ENCODE results near the gene TAS2R31.
"Not testable (repeated sequence)": the region's sequence is repeated elsewhere in the genome, so short reads cannot be mapped to it uniquely, and the experiment has no call there.

The TAS2R31 gene, protein sequence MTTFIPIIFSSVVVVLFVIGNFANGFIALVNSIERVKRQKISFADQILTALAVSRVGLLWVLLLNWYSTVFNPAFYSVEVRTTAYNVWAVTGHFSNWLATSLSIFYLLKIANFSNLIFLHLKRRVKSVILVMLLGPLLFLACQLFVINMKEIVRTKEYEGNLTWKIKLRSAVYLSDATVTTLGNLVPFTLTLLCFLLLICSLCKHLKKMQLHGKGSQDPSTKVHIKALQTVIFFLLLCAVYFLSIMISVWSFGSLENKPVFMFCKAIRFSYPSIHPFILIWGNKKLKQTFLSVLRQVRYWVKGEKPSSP

DNA sequence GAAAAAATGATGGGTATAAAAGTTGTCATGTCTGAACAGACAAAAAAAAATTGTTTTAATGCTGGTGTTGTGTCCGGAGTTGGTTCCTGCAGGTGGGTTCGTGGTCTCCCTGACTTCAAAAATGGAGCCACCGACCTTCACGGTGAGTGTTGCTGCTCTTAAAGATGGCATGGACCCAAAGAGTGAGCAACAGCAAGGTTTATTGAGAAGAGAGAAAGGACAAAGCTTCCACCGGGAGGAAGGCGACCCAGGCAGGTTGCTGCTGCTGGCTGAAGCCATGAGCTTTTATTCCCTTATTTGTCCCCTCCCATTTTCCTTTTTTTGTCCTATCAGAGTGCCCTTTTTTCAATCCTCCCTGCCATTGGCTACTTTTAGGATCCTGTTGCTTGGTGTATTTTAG, at the start of gene TAS2R31:
TSS of gene TAS2R31 (minus strand) at position 101 of the 400 bp plus-strand sequence. CDS start at position 29, 72 bp downstream.
- DNase-seq (ENCODE audit: low spot score), result no peak

GRCh38 chr12:11078246-11078645, 47.0 kb upstream of the TAS2R31 start:
- DNase-seq (ENCODE audit: low spot score), result no peak

DNA sequence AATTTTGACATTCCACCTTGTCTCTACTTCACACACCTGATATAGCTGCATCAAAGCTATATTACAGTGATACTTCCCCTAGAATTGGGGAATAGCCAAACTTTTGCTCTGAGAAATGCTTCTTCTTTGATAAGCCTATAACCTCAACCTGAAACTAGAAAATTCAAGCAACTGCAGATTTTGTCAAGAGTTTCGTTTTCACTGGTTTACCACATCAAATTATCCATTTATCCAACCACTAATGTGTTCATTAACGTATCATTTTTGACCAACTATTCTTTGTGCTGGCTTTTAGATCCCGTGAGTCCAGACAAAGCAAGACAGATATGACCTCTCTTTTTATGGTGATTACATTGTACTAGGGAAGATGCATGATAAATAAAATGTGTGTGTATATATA, 44.4 kb upstream of the TAS2R31 start:
- DNase-seq (ENCODE audit: low spot score), result no peak

GRCh38 chr12:11071414-11071813, 40.2 kb upstream of the TAS2R31 start:
- DNase-seq (ENCODE audit: low spot score), result no peak

GRCh38 chr12:11070999-11071398, 39.8 kb upstream of the TAS2R31 start:
- DNase-seq (ENCODE audit: low spot score), result no peak

GRCh38 chr12:11069854-11070365, 38.7 kb upstream of the TAS2R31 start:
- no peak for DNase-seq (ENCODE audit: low spot score)

DNA sequence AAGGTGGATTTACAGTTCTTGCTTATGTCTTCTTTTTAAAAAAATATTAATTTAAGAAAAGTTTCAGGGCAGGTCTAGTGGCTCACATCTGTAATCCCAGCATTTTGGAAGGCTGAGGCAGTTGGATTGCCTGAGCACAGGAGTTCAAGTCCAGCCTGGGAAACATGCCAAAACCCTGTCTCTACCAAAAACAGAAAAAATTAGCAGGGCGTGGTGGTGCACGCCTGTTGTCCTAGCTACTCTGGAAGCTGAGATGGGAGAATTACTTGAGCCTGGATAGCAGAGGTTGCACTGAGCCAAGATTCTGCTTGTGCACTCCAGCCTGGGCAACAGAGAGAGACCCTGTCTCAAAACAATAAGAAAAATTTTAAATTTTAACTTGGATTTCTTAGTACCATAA, 36.3 kb upstream of the TAS2R31 start:
- no peak for DNase-seq (ENCODE audit: low spot score)

DNA sequence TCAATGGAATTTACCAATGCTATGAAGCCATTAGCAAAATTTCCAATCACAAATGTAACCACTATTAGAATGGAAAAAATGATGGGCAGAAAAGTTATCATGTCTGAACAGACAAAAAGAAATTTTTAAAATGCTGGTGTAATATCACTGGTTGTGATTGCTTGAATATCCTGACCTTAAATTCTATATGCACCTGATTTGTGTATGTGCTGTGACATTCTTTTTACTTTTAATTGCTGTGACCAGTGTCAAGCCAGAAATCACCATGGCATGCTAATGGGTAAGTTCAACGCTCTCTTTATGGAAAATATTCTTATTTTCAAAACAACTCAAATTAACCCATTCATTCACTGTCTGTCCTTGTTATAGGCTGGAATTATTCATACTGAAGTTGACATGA, 31.0 kb upstream of the TAS2R31 start, which contains the start of gene TAS2R46:
TSS of gene TAS2R46 (minus strand) at position 101 of the 400 bp plus-strand sequence. CDS start at position 101, 0 bp downstream.
- DNase-seq (ENCODE audit: low spot score), result not testable (repeated sequence)

- DNase-seq (ENCODE audit: low spot score), result no peak
Observed at GRCh38 chr12:11059784-11060183, 28.6 kb upstream of the TAS2R31 start.

- DNase-seq (ENCODE audit: low spot score), result no peak
Observed at GRCh38 chr12:11059041-11059440, 27.8 kb upstream of the TAS2R31 start.

DNA sequence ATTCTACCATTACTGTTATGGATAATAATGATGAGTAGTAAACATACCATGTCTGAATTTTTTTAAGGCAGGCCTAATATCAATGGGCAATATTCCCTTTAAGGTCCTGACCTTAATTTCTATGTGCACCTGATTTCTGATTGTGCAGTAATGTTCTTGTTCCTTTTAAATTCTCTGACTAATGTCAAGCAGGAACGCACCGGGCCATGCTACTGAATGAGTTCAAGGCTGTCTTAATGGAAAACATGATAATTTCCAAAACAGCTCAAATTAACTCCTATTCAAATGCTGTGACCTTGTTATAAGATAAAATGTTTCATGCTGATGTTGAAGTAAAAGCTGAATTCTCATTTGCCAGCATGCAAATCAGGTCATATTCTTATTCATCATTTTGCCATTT, 24.1 kb upstream of the TAS2R31 start:
- DNase-seq (ENCODE audit: low spot score), result no peak

DNA sequence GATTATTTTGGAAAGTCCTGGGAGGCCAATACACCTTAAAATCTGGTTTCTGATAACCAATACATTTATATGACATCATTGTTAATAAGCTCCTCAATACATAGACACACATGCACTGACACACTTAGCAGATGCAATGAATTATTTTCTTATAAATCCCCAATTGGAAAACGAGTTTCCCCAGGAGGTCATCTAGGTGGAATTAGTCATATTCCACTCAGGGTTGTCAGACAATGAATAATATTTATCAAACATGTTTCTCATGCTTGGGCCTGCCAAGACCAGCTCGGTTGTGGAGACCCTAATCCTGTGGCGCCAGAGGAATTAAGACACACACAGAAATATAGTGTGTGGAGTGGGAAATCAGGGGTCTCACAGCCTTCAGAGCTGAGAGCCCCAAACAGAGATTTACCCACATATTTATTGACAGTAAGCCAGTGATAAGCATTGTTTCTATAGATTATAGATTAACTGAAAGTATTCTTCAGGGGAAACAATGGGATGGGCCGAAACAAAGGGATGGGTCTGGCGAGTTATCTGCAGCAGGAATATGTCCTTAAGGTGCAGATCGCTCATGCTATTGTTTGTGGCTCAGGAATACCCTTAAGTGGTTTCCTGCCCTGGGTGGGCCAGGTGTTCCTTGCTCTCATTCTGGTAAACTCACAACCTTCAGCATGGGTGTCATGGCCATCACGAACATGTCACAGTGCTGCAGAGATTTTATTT, 18.8 kb upstream of the TAS2R31 start:
- not testable (repeated sequence) for DNase-seq (ENCODE audit: low spot score)

DNA sequence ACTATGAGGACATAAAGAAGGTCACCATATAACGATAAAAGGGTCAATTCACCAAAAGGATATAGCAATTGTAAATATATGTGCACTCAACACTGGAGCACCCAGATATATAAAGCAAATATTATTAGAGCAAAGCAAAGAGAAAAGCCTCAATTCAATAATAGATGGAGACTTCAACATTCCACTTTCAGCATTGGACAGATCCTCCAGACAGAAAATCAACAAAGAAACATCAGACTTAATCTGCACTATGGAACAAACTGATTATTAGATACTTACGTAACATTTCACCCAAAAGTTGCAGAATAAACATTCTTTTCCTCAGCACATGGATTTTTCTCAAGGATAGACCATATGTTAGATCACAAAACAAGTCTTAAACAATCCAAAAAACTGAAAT, 10.2 kb upstream of the TAS2R31 start:
- DNase-seq (ENCODE audit: low spot score), result not testable (repeated sequence)

DNA sequence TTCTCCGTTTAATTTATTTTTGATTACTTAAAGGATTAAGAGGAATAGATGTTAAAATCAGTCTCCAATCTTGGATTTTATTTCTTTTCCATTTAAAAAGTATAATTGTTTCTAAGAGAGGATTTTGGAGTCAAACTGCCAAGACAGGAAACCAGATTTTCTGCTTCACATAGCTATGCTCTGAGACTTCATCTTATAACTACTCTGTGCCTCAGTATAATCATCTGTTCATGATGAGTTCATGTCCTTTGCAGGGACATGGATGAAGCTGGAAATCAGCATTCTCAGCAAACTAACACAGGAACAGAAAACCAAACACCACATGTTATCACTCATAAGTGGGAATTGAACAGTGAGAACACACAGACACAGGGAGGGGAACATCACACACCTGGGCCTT, 9.0 kb upstream of the TAS2R31 start:
- DNase-seq (ENCODE audit: low spot score), result no peak

- DNase-seq (ENCODE audit: low spot score), result no peak
Observed at GRCh38 chr12:11039171-11039570, 8.0 kb upstream of the TAS2R31 start.

GRCh38 chr12:11033959-11034358, 2.8 kb upstream of the TAS2R31 start:
- DNase-seq (ENCODE audit: low spot score), result not testable (repeated sequence)

GRCh38 chr12:11026118-11026517, 5.1 kb downstream of the TAS2R31 start:
- DNase-seq (ENCODE audit: low spot score), result no peak

- no peak for DNase-seq (ENCODE audit: low spot score)
Observed at GRCh38 chr12:11023387-11023786, 7.8 kb downstream of the TAS2R31 start.

GRCh38 chr12:11022520-11022919, 8.7 kb downstream of the TAS2R31 start, which contains the start of gene TAS2R19:
TSS of gene TAS2R19 (minus strand) at chr12:11022620. CDS start at chr12:11022571, 49 bp downstream.
- DNase-seq (ENCODE audit: low spot score), result no peak

GRCh38 chr12:11016937-11017336, 14.3 kb downstream of the TAS2R31 start:
- no peak for DNase-seq (ENCODE audit: low spot score)

DNA sequence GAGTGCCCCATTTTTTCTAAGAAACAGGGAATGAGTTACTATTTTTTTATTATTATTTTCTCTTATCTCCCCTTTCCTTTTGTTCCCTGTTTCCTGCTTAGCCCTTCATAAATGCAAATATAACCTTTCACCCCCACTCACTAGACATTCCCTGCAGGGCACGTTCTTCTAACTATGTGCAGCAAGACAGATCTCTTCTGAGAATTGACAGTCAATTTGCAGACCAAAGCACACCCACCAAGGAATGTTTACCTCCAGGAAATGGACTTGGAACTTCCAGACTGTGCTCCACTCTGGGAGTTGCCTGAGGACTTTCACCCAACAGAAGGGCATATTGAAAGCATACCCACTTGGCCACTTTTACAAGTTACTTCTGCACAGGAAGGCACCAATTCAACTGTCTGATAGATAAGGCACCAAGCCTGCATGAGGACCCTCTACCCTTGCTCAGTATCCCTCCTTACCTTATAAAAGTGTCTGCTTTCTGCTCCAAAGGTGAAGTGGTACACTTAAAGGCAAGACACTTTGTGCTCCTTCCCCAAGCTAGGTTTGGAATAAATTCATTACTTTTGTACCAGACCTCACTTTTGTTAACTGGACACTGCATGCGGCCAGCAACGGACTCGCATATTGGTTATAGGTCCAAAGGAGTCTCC, 15.3 kb downstream of the TAS2R31 start:
- DNase-seq (ENCODE audit: low spot score), result no peak

GRCh38 chr12:11014234-11014633, 17.0 kb downstream of the TAS2R31 start:
- DNase-seq (ENCODE audit: low spot score), result no peak

GRCh38 chr12:11007608-11008007, 23.6 kb downstream of the TAS2R31 start:
- DNase-seq (ENCODE audit: low spot score), result no peak

Measured in iPS-NIHi11 (cell line).